Astrocyte (in vitro differentiated cells and primary cell): ENCODE measurements around the gene ZDHHC14.

Experiments
- EZH2 ChIP-seq: IDR thresholded peaks from 2 replicates; pipeline ENCODE4 v1.6.1; 2012; ENCODE audit warnings: mild to moderate bottlenecking, low read length, inconsistent platforms; ENCODE audit not compliant: insufficient read depth
- TF ChIP-seq, protein P1 (sequence below): IDR thresholded peaks from 2 replicates; pipeline ENCODE4 v1.5.1; 2011; ENCODE audit warnings: low read depth, mild to moderate bottlenecking, inconsistent platforms, low read length, moderate library complexity; ENCODE audit not compliant: insufficient read depth

DNA sequence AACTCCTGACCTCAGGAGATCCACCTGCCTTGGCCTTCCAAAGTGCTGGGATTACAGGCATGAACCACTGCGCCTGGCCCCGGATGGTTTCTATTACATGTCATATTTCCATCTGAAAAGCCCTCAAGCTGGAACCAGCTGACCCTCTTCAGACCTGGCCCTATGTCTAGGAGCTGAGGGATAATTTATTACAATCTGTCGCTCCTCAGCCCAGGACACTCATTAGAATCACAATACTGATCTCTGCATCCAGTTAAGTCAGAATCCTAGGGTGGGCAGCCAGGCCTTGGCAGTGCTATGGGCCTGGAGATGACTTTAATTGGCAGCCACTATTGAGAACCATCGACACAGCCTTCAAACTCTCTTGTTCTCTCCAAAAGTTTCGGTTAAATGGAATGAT is 279.4 kb downstream of the ZDHHC14 start:
- TF ChIP-seq, protein P1, sequence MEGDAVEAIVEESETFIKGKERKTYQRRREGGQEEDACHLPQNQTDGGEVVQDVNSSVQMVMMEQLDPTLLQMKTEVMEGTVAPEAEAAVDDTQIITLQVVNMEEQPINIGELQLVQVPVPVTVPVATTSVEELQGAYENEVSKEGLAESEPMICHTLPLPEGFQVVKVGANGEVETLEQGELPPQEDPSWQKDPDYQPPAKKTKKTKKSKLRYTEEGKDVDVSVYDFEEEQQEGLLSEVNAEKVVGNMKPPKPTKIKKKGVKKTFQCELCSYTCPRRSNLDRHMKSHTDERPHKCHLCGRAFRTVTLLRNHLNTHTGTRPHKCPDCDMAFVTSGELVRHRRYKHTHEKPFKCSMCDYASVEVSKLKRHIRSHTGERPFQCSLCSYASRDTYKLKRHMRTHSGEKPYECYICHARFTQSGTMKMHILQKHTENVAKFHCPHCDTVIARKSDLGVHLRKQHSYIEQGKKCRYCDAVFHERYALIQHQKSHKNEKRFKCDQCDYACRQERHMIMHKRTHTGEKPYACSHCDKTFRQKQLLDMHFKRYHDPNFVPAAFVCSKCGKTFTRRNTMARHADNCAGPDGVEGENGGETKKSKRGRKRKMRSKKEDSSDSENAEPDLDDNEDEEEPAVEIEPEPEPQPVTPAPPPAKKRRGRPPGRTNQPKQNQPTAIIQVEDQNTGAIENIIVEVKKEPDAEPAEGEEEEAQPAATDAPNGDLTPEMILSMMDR = no peak
- no peak for TF ChIP-seq EZH2
